Measurements from ENCODE around the gene IPO4.

IPO4 gene

DNA sequence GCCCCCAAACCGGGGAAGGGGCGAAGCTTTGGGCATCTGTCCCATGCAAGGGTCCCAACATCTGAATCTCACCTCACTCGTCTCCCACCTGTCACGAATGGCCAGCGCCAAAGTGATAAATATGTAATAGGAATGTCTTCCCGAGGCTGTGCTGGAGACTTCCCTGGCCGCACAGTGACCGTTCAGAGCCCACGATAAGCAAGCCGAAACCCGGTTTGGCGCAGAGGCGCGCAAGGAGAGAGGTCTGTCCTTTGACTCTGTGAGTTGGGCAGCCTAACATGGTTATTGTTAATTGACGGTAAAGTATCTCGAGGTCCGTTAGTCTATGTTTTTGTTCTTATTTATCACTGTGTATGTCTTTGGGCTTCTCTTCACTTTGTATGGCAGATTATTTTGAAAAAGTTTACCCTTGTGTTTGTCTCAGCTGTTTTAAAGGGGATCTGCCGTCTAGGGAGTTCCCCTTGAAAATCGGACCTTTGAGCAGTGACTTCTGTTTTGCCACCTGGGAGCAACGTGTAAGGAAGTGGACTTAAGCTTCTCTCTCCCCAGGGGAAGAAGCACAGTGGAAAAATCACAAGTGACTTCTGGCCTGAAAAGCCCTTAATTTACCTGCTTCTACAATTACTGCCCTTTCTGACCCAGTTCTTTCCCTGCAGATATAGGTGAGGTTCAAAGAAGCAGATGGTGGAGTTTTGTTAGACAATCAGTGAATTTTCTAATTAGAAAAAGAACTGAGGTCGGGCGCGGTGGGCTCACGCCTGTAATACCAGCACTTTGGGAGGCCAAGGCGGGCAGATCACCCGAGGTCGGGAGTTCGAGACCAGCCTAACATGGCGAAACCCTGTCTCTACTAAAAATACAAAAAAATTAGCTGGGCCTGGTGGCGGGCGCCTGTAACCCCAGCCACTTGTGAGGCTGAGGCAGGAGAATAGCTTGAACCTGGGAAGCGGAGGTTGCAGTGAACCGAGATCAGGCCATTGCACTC, 7.7 kb upstream of the IPO4 start:
- peak overlapping the region; percentile 96 to 100 (median 99) for H3K27ac ChIP-seq
- peak overlapping the region; percentile 53 to 92 (median 74) for H3K4me3 ChIP-seq

DNA sequence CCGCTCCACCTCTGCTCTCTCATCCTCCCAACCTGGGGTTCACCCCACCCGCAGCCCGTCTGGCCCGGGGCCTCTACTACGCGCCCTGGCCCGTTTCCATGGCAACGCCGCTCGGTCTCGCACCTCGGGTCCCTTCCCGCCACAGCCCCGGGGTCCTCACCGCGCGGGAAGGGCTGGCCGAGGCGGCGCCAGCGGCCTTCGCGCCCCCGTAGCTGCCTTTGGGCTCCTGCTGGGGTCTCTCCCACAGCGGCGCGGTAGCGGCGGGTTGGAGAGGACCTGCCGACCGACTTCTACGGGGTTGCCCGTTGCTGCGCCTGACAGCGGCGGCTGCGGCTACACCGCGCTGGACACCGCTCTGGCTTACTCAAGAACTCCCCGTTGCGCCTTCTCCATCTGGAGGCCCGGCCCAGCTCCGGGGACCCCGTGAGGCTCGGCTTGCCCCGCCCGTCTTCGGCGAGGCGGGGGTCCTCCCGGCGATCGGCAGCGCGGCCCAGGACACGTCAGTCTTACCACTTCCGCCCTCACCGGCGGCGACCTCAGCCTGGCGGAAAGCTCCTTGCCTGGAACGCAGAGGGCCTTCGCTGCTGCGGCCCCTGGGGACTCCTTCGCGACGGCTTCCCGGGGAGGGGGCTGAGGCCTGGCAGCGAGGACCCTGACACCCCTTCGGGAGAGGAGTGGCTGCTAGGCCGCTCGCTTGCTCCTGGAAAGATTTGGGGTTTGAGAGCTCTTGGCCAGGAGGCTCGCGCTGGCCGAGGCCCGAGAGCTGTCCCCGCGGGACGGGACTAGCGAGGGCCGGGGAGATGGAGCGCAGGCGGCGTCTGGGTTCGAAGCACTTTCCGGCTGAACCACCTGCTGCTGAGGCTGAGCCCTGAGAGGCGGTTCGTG, 6.8 kb upstream of the IPO4 start, which contains the start of gene TM9SF1:
TSS of gene TM9SF1 (minus strand) at position 256 of the 885 bp plus-strand sequence. CDS start 422 bp downstream, outside the sequence.
- H3K4me3 ChIP-seq, result peak within 1 kb of the TSS; percentile 53 to 92 (median 74)
- H3K27ac ChIP-seq, result peak within 1 kb of the TSS; percentile 96 to 100 (median 99)

DNA sequence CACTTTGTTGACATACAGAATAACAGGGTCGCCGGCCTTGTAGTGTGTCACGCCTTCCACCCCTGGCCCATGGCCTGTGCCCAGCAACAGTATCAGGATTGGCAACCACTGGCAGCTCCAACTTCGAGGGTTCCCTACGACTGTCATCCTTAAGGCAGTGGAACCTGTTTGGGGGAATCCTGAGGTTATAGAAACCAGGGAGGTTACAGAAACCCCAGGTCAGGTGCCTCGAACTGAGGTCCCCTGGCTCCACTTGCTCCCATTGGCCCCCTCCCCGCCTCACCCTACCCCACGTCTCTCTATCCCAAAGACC, 6.2 kb upstream of the IPO4 start:
- peak overlapping the region; percentile 53 to 92 (median 74) for H3K4me3 ChIP-seq

DNA sequence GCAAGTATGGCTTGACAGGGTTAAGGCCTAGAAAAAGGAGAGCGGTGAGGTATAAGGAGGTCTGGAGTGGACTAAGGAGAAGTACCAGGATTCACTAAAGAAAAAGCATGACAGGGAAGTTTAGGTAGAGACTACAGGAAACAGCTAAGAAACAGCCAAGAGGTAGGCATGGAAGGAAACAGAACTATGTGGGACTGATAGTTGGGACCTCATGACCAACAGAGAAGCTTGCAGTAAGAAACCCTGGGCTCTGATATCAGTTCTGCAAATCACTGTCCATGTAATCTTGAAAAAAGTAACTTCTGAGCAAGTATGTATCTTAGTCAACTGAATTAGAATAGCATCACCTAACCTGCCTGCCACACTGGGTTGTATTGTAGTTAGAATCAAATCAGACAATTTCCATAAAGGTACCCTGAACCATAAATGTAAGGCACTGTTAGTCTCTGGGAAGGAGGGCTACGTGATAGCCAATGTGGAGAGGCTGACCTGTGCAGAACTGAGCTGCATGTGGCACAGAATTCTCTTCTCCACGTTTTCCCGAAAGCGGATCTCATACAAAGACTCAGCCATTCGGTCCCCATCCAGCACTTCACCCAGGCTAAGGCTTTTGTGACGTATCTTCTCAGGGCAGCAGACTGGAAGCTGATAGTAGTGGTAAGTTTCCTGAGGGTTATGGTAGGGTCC, 5.7 kb upstream of the IPO4 start:
- H3K4me3 ChIP-seq, result peak overlapping the region; percentile 53 to 92 (median 74)
- H3K27ac ChIP-seq, result peak overlapping the region; percentile 96 to 100 (median 99)

More for the DNA sequence above, 6.2 kb upstream of the IPO4 start:
- H3K27ac ChIP-seq, result peak overlapping the region; percentile 96 to 100 (median 99)

DNA sequence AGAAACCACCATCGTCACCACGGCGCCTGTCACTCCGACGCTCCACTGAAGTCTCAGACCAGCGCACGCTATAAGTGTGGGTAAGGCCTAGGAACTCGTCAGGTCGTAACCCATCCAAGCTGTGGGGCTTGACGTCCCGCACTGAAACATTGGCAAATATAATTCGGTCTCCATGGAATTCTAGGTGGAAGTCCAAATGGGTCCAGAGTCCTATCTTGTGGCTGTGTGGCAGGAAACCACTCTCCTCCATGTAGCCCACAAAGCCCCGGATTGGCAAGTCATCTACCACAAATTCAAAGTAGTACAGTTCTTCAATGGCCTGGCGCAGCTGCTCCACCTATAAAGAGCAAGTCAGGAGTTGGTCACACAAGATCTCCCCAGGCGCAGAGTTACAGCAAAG, 4.3 kb upstream of the IPO4 start:
- H3K4me3 ChIP-seq, result no peak overlapping the region
- H3K27ac ChIP-seq, result no peak overlapping the region

DNA sequence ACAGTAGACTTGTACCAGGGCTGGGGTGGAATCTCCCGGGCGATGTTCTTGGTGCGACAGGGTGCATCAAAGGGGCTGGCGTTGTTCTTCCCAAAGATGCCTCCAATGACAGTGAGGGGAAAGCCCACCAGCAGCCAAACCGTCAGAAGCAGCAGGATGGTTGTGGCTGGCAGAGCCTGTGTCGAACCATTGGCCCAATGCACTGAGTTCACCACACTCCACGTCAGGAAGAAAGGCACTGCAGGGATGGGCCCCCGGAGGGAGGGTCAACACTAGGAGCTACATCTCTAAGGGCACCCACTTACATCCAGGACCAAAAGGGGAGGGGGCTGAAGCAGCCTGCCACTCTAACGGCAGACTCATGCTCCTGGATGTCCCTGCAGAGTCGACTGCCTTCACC, 1.8 kb upstream of the IPO4 start:
- H3K27ac ChIP-seq, result no peak overlapping the region
- no peak overlapping the region for H3K4me3 ChIP-seq

DNA sequence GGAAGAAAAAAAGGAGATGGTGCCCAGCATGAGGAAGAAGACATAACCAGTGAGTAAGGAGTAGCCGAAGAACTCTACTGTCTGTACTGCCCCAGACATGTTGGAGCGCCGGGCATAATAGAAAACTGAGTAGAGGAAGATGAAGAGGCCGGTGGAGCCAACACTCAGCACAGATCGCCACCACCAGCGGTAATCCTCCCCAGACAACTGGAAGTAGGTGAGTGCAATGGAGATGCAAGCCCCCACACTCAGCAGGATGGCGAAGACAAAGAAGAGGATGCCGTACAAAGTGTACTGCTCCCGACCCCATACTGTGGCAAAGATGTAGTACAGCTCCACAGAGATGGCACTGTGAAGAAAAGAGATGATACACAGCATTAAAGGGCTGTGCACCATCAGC, 844 bp upstream of the IPO4 start:
- H3K4me3 ChIP-seq, result no peak overlapping the region
- H3K27ac ChIP-seq, result peak overlapping the region in 9 of 21 experiments; percentile 23 to 95 (median 86)

DNA sequence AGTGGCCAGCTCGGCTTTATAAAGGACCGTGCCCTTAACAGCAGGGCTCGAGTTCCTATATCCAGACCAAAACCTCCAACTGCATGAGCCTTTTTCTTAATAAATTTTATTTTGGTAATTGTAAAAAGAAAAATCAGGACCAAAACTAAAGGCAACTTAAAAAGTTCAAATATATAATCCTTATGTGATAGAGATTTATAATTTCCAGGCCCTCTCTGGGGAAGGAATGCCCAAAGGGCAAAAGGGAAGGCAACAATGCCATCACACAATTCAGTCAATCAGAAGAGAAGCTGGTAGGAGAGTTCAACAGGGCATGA, 401 bp upstream of the IPO4 start:
- peak overlapping the region in 5 of 7 experiments; percentile 56 to 81 (median 75) for H3K4me3 ChIP-seq
- peak overlapping the region in 15 of 21 experiments; percentile 23 to 95 (median 73) for H3K27ac ChIP-seq

DNA sequence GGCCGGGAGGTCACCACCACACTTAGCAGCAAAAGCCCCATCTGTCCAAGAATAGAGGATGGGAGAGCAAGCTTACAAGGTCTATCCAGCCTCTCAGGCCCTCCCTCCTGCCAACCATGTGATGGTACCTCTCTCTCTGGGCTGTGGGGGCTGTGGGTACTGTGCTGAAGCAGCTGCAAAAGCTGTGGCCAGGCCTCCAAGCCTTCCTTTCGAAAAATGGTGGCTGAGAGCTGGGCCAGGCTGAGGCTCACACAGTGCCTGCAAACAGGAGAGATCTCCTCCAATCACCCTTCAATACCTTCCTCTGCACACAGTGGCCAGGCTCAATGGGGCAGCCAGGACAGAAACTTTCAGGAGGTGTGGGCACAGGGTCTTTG, 1.1 kb downstream of the IPO4 start:
- Histone ChIP-seq H3K4me3 (peak overlapping the region in 2 of 7 experiments; percentile 56 to 81), H3K27ac (peak overlapping the region in 8 of 21 experiments; percentile 54 to 95 (median 86))

DNA sequence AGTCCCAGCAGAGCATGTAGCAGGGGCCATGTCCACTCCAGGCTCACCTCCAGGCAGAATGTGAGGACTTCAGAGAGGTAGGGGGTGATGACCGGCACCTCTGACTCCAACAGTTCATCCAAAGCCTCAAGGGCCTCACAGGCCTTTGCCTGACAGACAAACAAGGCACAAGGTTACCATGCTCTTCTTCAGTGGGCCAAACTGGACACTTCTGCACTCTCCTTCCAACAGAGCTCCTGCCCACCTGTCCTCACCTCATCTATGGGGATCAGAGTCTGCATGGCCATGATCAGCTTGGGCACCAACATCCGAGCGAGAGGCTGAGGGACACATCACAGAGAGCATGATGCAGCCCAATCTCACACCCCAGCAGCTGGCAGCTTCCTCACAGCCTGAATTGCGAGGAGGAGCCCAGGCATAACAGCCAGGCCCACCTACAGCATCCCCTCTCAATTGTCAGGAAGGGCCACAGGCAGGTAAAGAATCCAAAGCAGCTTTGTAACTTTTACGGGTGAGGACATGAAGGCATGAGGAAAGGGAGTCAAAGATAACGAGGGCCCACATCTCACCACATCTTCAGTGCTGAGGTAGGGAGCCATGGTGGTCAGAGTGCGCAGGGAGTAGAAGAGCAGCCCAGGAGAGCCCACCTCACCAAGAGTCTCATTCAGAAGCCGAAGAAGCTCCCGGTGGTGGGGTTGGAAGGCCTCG, 1.6 kb downstream of the IPO4 start:
- peak overlapping the region in 1 of 7 experiments; percentile 56 for H3K4me3 ChIP-seq
- peak overlapping the region in 4 of 21 experiments; percentile 54 to 93 (median 82) for H3K27ac ChIP-seq

DNA sequence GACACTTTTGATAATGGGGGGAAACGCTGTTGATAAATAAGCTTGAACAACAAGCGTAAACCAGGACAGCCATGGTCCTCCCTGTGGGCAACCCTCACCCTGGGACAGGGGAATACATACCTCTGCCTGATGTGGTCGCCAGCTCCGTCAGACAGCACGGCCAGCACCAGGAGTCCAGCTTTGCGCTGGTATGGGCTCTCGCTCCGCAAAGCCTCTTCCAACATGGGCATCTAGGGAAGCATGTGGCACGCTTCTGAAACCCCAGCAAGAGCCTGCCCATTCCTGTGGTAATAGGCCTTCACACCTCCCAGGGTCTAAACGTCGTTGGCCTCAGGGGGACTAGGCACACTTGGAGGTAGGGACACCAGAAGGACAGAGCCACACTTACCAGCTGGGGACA, 2.9 kb downstream of the IPO4 start:
- peak overlapping the region in 1 of 21 experiments; percentile 3 for H3K27ac ChIP-seq

DNA sequence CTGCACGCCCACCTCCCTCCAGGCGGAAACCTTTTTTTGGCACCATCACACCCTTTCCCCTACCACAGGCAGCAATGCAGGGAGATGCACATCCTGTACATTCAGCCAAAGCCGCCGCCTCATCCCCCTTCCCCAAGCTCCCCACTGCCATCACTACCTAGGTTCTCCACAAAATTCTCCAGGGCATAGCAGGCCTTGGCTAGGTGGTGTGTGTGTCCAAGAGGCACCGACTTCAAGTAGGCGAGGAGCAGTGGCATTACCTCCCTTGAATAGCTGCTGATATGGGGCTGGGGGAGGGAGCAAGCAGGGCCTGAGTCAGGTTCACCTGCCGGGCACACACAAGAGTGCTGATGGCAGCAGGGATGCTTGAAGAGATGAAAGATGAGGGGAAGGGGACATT, 3.6 kb downstream of the IPO4 start:
- no peak overlapping the region for H3K4me3 ChIP-seq
- H3K27ac ChIP-seq, result no peak overlapping the region

More for the DNA sequence above, 2.9 kb downstream of the IPO4 start:
- no peak overlapping the region for H3K4me3 ChIP-seq

DNA sequence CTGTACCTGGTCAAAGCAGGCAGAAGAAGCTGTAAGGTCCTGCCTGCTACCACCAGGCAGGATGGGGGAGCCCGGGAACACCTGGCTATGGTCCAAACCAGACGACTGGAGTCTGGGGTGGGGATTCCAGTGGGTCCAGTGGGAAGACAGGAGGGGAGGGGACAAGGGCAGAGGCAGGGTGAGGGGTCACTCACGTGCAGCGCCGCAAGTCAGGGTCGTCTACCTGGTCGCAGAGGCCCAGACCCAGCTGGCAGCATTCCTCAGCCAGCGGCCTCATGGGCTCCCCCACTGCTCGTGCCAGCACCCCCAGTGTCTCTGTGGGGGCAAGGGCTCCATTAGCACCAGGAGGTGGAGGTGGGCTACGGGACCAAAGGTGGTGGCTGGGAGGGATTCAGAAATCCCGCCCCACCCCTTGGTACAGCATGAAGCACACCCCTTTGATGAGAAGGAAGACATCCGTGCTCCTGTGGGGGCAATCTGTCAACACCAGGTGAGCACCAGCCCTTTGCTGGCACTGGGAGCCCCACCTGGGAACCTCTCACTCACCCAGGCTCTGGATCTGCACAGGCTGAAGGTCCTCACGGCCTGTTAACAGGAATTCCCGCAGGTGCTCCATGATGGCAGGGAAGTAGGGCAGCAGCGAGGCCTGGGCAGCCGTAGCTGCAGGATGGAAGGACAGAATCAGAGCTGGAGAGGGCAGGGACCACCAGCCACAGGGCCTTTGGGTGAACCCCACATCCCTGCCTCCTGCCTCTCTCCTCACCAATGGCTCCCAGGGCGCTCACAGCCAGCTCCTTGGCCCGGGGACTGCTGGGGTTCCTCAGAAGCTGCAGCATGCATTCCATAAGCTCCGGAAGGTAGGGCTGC, 4.3 kb downstream of the IPO4 start:
- no peak overlapping the region for H3K27ac ChIP-seq
- H3K4me3 ChIP-seq, result no peak overlapping the region

DNA sequence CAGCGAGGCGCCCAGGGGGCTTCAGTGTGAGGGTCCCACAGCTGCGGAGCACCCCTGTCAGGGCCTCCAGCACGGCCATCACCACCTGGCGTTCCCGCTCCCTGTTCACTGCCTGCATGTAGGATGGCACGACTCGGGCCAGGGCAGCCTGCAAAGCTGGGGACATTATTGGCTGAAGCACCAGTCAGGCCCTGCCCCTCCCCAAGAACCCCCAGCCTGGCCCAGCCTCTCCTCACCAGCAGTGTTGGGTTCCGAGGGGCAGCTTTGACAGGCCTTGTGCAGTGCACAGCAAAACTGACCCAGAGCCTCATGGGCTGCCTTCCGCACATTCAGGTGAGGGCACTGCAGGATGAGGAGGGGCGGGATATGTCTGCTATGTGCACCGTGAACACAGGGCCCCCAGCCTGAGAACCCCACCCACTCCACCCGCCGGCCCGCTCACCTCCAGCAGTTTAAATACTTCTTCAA, 5.6 kb downstream of the IPO4 start:
- Histone ChIP-seq H3K4me3 (no peak overlapping the region), H3K27ac (no peak overlapping the region)

DNA sequence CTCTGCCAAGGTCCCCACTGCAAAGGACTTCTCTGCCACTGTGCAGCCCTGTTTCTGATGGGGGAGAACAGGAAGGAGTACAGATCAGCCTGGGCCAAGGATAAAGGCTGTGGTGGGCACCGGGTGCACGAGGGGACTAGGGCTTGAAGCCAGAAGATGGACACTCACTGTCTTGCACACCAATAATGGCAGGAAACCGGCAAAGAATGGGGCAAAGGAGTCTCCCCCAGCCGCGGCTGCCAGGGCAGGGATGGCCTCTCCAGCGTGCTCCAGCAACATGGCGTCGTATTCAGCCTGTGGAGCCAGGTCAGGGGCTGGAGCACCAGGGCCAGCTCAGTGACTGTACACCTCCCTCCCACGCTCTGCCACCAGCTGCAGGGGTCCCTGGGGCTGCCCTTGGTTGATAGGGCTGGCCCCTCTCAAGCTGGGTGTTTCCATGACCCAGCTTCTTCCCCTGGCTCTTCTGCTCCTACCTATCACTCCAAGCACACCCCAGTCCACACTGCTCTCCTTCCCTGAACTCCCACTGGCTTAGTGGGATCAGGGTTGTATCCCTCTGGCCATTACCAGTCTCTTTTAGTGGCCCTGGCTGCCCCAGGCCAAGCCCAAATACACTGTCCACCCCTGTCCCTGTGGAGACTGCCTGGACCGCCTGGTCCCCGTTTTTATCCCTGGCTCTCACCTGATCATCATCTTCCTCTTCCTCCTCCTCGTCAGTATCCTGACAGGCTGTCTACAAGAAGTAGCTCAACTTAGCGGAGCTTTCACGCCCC, 6.3 kb downstream of the IPO4 start:
- peak overlapping the region in 1 of 21 experiments; percentile 25 for H3K27ac ChIP-seq
- no peak overlapping the region for H3K4me3 ChIP-seq

DNA sequence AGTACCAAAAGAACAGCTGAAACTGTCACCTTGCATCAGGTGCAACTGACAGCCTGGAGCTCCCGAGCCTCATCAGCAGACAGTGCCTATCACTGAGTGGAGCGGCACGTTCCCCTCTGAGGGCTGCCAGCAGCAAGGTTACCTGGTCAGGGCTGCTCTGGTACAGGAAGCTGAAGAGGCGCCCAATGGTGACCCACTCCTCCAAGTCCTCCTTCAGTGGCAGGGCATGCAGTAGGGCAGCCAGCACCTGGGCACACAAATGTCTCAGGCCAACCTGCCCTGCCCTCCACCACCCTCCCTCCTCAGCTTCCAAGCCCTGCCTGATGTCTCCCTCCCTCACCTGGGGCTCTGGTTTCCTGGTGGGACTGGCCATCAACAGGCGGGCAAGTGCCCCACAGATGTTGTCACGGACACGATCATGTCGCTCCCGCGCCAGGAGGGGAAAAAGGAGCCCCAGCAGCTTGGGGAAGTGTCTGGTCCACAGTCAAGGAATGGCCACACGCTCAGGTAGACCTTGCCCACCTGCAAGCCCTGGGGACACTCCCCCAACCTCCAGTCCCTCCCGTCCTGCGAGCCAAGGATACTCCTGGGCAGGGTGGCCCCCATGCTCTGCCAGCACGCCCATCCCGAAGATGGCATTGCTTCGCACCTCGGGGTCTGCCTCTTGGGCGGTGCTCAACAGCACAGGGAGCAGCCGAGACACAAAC, 7.1 kb downstream of the IPO4 start:
- H3K4me3 ChIP-seq, result no peak overlapping the region
- no peak overlapping the region for H3K27ac ChIP-seq

Measured in skin epidermis (tissue), 12 donors.